ENCODE results near the gene KLRC4. TPM values are rescaled to one million over a fixed set of nuclear protein-coding genes. Genes with fewer than 3 reads are reported as not detected.

The KLRC4 gene
- total and polyA plus RNA-seq, 2 donors (not counting 3 experiments of a cell fraction or from before 2014, with no cell fraction given), result not detected

DNA sequence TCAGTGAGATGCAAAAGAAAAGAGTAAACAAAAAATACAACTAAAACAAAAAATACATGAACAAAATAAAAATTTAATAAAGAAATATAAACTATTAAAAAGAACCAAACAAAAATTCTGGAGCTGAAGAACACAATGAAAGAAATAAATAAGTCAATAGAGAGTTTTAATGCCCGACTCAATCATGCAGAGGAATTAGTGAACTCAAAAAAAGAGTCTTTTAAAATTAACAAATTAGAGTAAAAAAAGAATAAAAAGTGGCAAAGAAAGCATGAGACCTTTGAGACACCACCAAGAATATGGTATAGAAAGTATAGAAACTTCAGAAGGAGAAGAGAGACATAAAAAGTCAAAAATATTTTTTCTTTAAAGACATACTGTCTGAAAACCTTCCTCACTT, 46.2 kb upstream of the KLRC4 start:
- no peaks in the 10 kb centered on the region for H3K4me1 ChIP-seq (ENCODE audit: control insufficient read depth, extremely low read depth, insufficient read depth, low read length)
- intact Hi-C loops (cut with micrococcal nuclease), result no loop called here
- TF ChIP-seq GATA2 (IDR thresholded peaks at IDR 0.05; ENCODE audit: insufficient read depth, insufficient read length, low read depth, low read length) (no peak), POLR2A (IDR thresholded peaks at IDR 0.05; ENCODE audit: low read depth, low read length) (no peak), POLR2AphosphoS5 (IDR thresholded peaks at IDR 0.05; ENCODE audit: insufficient read depth, low read depth, low read length) (no peak), FOS (IDR thresholded peaks at IDR 0.05; ENCODE audit: borderline replicate concordance, insufficient read depth, low read length) (no peak), MYC (IDR thresholded peaks at IDR 0.05; ENCODE audit: low read depth, low read length) (no peak), JUN (IDR thresholded peaks at IDR 0.05; ENCODE audit: borderline replicate concordance, insufficient read depth, insufficient read length, low read depth) (no peak)
- BruUV-seq (replicated peaks), result no TSS peak
- CTCF ChIA-PET, result no interaction called here
- H2AFZ ChIP-seq (ENCODE audit: low read depth, low read length), result no peak overlapping the region
- no peak for DNase-seq (ENCODE audit: low read depth, low spot score)
- peaks cover 0 to 6% of the 10 kb centered on the region in 2 experiments for H3K27me3 ChIP-seq (ENCODE audit: control insufficient read depth in 2 of 2, insufficient read depth in 2 of 2, low read length in 2 of 2)
- H3K9ac ChIP-seq (replicated peaks; ENCODE audit: extremely low read depth, insufficient read depth, low read length), result no peak overlapping the region
- no peak overlapping the region for H3K27ac ChIP-seq (ENCODE audit: insufficient read depth, low read depth, low read length)
- POLR2A ChIA-PET, result no interaction called here
- no peak overlapping the region for H3K4me3 ChIP-seq (replicated peaks in 1 of 3; ENCODE audit: insufficient read depth in 1 of 3, low read depth in 1 of 3, low read length in 3 of 3)
- H3K9me3 ChIP-seq (replicated peaks; ENCODE audit: control insufficient read depth, insufficient read depth, low read length), result no peaks in the 10 kb centered on the region
- no peaks in the 10 kb centered on the region for H3K9me1 ChIP-seq (replicated peaks; ENCODE audit: control insufficient read depth, extremely low read depth, insufficient read depth, low read length)
- no peaks in the 10 kb centered on the region for H3K36me3 ChIP-seq (ENCODE audit: control insufficient read depth in 2 of 2, extremely low read depth in 1 of 2, insufficient read depth in 2 of 2, low read length in 2 of 2)
- H3K79me2 ChIP-seq (ENCODE audit: control insufficient read depth, insufficient read depth, low read length), result no peaks in the 10 kb centered on the region
- FAIRE-seq, result no peak
- H3K4me2 ChIP-seq (ENCODE audit: insufficient read depth, low read length), result no peak overlapping the region
- H4K20me1 ChIP-seq (replicated peaks; ENCODE audit: control insufficient read depth, extremely low read depth, insufficient read depth, low read length), result no peaks in the 10 kb centered on the region
- dilution Hi-C loops (cut with MboI; ENCODE audit: extremely low pct_ligation_motif_present, low sequenced_read_pairs), result no loop called here

GRCh38 chr12:10454531-10454930, 45.0 kb upstream of the KLRC4 start:
- DNase-seq (ENCODE audit: low read depth, low spot score), result no peak
- no peak for FAIRE-seq

More at GRCh38 chr12:10454531-10454930, 45.0 kb upstream of the KLRC4 start:
- Histone ChIP-seq H3K27me3 (ENCODE audit: control insufficient read depth in 2 of 2, insufficient read depth in 2 of 2, low read length in 2 of 2) (peaks cover 0 to 5% of the 10 kb centered on the region in 2 experiments), H4K20me1 (replicated peaks; ENCODE audit: control insufficient read depth, extremely low read depth, insufficient read depth, low read length) (no peaks in the 10 kb centered on the region), H3K9me3 (replicated peaks; ENCODE audit: control insufficient read depth, insufficient read depth, low read length) (no peaks in the 10 kb centered on the region), H2AFZ (ENCODE audit: low read depth, low read length) (no peak overlapping the region), H3K4me3 (replicated peaks in 1 of 3; ENCODE audit: insufficient read depth in 1 of 3, low read depth in 1 of 3, low read length in 3 of 3) (no peak overlapping the region), H3K79me2 (ENCODE audit: control insufficient read depth, insufficient read depth, low read length) (no peaks in the 10 kb centered on the region), H3K4me2 (ENCODE audit: insufficient read depth, low read length) (no peak overlapping the region), H3K27ac (ENCODE audit: insufficient read depth, low read depth, low read length) (no peak overlapping the region), H3K36me3 (ENCODE audit: control insufficient read depth in 2 of 2, extremely low read depth in 1 of 2, insufficient read depth in 2 of 2, low read length in 2 of 2) (no peaks in the 10 kb centered on the region), H3K9ac (replicated peaks; ENCODE audit: extremely low read depth, insufficient read depth, low read length) (no peak overlapping the region), H3K4me1 (ENCODE audit: control insufficient read depth, extremely low read depth, insufficient read depth, low read length) (no peaks in the 10 kb centered on the region), H3K9me1 (replicated peaks; ENCODE audit: control insufficient read depth, extremely low read depth, insufficient read depth, low read length) (no peaks in the 10 kb centered on the region)
- dilution Hi-C loops (cut with MboI; ENCODE audit: extremely low pct_ligation_motif_present, low sequenced_read_pairs), result no loop called here
- CTCF ChIA-PET, result no interaction called here
- intact Hi-C loops (cut with micrococcal nuclease), result no loop called here
- BruUV-seq (replicated peaks), result no TSS peak
- POLR2A ChIA-PET, result no interaction called here
- TF ChIP-seq FOS (IDR thresholded peaks at IDR 0.05; ENCODE audit: borderline replicate concordance, insufficient read depth, low read length) (no peak), EZH2 (IDR thresholded peaks at IDR 0.05; ENCODE audit: borderline replicate concordance, low read depth, low read length, severe bottlenecking) (no peak)

All from endothelial cell of umbilical vein (primary cell).